GM21529 (cell line): Measurements from ENCODE around the gene CLCNKB.
"Not testable (repeated sequence)": the region's sequence is repeated elsewhere in the genome, so short reads cannot be mapped to it uniquely, and the experiment has no call there.

Experiments used
- ATAC-seq: cut with Tn5 transposase; IDR thresholded peaks from one replicate; pipeline ENCODE4 v1.9.1; 2021; ENCODE audit not compliant: unreplicated experiment

CLCNKB gene

DNA sequence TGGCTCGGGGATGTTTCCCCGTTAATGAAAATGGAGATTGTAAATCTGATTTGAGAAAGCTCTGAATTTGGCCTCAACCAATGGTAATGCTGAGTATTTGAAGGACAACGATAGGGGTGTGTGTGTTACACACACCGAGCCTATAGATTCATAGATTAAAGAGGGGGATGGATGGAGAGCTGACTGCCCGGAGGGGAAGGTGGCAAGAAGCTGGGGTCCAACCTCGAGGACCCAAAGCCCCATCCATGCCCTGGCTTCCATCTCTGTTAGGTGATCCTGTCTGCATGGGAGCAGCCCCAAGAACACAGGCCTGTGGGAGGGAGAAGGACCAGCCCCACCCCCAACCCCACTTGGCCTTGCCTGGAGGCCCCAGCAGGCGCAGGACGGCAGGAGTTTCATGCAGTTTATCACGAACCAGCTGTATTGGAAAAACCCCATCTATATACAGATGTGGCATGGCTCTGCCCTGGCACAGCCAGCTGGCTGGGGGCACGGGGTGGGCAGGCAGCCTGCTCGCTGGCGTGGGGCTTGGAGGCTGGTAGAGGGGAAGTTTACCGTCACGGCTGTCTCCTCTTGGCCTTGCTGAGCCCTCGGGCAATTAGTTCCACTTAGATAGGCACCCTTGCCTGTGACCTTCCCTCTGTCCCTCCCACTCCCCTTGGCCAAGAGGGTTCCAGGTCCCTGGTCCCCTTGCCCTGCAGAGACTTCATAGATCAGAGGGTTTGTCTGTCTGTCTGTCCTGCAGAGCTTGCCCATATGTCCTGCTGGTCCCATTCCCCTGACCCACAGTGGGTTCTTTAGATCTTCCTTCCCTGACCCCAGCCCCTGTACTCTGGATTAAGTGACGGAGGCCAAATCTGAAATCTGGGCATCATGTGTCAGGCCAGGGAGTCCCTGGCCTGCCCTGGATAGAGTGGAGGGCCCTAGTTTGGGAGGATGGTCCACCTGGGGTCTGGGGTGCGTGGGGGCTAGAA is 28.8 kb upstream of the CLCNKB start:
- no peak for ATAC-seq

DNA sequence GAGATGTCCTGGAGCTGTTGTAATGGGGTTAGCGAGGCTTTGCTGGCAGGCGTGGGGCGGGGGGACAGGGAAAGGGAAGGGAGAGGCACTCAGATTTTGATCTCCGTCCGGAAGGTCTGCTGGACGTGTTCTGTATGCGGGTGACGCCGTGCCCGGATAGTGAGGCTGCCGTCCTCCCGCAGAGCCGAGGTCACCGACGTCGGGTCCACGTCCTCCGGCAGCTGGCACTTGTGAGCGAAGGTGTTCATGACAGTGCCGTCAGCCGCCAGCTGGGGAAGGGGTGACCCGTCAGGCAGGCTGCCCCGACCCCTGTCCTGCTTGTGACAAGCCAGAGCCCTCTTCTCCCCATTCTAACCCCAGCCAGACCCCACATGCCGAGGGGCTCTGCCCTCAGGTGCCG is 28.1 kb upstream of the CLCNKB start:
- ATAC-seq, result no peak

DNA sequence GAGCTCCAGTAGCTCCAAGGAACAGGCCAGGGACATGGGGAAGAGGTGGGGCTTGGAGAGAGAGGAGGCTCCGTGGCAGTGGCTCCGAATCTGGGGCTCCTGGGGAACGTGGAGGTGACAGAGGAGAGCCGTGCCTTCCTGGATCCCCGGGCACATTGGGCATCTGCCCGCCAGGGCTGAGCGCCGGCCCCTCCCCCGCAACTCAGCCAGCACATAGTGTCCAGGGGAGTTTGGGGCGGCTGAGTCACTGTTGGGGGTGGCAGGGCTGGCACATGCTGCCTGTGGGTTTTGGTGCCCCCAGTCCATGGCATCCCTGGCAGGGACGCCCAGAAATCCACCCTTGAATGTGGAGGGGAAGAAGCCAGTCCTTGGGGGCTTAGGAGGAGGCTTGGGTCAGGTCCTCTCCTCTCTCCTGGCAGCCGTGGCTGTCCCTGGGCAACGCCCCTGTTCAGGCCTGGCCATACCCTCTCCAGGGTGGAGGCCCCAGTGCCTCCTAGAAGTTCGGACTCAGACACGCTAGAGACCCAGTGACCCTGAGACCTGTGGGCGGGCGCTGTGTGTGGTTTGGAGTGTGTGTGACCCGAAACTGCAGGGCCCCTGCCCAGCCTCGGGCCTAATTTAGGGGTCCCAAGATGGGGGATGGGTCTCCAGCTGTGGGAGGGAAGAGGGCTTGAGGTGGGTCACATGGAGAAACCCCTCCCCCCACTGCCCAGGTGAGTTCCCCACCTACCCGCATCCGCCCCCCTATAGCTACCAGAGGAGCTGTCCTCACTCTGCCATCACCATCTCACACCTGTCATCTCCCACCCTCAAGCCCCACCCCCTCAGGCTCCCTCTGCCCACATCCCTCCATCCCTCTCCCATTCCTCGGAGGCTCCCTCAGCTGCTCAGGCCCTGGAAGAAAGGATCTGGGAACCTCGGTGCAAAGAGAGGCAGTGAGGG is 27.4 kb upstream of the CLCNKB start:
- ATAC-seq, result no peak

DNA sequence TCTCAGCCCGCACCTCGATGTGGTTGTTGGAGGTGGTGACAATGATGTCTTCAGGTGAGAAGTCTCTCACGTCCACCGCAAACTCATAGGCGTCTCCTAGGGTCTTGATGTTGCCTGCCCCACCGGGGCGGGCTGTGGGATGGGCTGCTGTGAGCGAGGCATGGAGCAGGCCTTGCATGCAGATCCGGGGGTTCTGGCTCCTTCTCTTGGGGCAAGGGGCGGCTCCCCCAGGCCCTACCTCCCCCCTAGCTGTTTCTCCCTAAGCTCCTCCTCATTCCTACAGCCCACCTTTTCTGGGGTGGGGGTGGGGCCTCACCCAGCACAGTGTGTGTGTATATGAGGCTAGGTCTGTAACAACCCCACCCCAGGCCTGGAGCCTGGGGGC is 26.5 kb upstream of the CLCNKB start:
- ATAC-seq, result no peak

DNA sequence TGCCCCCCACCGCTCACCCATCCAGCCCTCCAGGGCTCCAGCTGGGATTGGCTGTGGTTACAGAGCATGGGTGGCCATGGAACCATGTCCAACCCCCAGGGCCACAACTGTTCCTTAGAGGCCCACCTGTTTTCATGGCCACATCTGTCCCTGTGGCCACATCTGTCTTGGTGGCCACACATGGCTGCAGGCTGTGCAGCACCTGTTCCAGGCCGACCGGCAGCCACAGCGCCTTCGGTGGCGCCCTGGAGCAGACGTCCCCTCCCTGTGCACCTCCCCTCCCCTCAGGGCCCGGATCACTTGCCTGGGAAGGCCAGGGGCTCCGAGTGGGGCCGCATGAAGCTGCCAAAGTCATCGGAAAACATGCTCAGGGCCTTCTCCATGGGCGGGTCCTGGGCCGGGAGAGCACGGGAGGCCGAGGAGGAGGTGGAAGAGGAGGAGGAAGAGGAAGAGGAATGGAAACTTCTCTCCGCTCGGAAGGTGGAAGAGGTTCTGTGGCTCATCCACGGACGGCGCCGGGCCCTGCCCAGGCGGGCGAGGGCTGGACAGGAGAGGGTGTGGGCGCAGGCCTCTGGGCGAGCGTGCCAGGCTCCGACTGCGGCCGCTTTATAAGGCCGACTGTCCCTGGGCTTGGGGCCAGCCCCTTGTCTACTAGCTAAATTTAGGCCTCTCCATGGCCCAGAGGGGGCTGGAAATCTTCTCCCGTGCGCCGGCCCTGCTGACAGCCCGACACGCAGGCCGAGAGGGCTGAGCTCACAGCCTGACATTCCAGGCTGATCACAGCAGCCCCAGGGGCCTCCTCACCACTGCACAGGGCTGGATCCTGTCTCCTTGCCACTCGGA is 25.9 kb upstream of the CLCNKB start, which contains the start of gene HSPB7:
Gene HSPB7, minus strand, starts transcription at position 583 of the 843 bp plus-strand sequence. Its CDS starts 80 bp downstream, at position 503.
- ATAC-seq, result no peak

DNA sequence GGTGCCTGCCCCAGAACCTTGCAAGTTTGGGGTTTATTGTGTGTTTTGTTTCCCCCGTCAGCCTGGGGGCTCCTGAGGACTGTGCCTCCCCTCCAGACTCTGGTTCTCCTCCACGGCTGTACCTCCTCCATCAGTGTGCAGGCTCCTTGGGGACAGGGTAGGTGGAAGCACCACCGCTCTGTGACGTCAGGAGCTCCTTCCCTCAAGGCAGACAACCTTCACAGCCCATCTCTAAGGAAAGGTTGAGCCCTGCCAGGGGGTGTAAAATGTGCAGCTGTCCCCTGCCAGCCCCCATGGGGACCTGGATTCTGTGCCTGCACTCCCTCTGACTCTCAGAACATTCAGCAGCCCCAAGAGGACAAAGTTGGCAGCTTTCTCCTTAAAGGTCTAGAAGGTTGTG is 25.3 kb upstream of the CLCNKB start:
- no peak for ATAC-seq

DNA sequence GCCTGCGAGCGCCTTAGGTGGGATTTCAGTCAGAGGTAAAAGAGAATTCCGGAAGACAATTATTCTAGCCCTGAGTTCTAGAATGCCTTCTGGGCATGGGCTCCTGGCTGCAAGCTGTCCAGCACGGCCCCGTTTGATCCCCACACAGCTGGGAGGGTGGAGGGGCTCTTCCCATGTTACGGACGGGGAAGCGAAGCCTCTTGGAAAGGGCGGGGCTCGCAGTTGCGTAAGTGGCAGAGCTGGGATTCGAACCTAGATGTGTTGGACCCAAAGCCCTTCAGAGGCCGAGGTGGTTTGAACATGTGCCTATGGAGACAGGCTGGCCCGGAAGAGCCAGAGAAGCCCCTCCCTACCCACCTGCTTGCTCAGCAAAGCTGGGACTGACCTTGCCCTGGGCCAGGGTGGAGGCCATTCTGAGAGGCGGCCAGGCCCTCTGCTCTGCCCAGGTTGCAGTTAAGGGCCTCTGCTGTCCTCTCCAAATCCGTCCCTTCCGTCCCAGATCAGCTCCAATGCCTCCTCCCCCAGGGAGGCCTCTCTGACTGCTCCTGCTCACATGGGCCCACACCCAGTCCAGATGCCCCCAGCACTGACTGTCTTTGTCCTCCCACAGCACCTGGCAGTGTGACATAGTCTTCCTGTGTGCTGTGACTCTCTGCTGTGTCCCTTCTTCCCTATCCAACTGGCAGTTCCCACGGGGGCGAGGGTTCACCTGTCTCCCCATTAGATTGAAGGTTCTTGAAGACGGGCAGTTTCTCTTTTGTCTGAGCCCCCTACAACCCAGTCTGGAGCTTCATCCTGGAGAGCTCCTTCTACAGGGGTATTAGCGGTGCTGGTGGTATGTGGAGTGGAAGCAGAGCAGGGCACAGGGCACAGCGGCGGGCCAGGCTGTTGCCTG is 24.6 kb upstream of the CLCNKB start:
- no peak for ATAC-seq

DNA sequence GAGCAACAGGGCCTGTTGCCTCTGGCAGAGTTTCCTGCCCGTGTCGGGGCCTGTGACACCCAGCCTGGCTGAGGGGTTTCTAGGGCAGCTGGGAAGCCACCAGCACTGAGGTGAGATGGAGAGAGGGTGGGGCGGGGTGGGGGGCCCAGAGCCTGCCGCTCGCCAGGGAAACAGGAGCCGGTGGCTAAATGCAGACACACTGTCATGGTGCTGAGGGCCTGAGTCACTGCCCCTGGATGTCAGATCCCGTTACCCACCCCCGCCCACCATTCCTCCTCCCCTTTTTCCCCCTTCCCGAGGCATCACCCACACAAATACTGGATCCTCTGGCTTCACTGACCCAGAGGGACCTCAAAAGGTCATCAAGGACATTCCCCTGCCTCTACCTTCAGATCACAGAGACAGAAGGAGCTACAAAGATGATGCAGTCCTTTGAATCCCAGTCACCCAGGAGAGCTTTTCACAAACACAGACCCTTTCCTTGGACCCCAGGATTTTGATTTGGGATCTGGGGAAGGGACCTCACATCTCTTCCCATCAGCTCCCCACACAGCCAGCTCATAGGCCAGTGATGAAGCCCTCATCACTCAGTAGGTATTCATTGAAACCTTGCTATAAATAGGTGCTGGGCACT is 23.8 kb upstream of the CLCNKB start:
- ATAC-seq, result no peak

DNA sequence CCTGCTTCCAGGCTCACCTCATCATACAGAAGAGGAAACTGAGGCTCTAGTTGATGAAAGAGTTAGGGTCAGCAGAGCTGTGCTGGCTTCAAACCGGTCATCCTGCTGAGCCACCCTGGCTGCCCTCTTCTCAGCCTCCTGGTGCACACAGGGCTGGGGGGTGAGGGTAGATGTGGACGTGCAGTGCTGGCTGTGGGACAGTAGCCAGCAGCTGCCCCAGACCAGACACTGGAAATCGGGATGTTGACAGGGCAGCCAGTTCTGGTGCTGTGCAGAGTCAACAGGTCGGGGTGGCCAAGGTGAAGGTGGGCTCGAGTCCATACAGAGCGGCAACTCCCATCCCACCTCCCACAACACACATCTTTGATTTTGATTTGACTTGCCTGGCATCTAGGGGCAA is 23.3 kb upstream of the CLCNKB start:
- ATAC-seq, result no peak

DNA sequence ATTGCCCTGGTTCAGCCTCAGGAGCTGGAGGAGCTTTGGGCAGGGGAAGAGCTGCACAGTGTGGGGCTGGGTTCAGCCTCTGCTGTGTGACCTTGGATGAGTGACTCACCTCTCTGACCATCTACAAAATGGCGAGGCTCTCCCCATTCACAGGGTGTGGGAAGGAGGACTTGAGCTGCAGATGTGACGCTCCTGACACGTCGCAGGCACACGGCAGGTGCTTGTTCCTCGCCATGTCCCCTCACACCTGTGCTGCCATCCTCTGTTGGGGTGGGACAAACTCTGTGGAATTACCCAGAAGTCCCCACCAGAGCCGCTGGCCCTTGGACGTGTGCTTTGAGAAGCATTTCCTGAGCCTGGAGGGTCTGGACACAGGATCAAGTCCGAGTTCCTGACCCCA is 22.7 kb upstream of the CLCNKB start:
- ATAC-seq, result not testable (repeated sequence)

DNA sequence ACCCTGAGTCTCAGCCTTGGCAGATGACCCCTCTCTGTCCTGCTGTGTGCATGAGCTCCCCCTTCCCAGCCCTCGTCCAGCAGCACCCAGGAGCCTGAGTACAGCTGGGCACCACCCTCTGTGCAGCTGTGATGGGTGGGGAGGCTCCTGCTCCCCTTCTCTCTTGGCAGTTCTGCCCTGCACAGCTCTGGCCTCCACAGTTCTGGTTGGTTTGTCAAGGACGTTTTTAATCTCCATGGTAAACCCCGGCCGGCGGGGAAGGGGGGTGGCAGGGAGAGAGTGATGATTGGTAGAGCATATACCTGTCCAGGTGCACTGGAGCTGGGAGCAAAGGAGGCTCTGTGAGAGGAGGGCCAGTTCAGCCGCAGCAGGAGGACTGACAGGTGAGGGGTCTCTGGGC is 21.9 kb upstream of the CLCNKB start, which contains the start of gene CLCNKA:
Gene CLCNKA, plus strand, starts transcription at position 356 of the 400 bp plus-strand sequence. CDS start 584 bp downstream, outside the sequence.
- no peak for ATAC-seq

DNA sequence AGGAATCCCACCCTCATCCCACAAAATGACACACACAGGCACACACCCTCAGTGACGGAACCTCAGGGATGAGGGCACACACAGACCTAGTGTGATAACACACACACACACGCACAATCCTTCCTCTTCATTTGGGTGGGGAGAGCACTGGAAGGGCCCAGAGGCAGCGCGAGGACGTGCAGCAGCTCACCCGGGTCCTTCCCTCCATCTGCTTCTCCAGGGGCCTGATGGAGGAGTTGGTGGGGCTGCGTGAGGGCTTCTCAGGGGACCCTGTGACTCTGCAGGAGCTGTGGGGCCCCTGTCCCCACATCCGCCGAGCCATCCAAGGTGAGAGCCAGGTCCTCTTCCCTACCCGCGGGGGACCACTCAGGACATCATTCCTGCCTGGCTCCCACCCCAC is 21.2 kb upstream of the CLCNKB start:
- ATAC-seq, result no peak

DNA sequence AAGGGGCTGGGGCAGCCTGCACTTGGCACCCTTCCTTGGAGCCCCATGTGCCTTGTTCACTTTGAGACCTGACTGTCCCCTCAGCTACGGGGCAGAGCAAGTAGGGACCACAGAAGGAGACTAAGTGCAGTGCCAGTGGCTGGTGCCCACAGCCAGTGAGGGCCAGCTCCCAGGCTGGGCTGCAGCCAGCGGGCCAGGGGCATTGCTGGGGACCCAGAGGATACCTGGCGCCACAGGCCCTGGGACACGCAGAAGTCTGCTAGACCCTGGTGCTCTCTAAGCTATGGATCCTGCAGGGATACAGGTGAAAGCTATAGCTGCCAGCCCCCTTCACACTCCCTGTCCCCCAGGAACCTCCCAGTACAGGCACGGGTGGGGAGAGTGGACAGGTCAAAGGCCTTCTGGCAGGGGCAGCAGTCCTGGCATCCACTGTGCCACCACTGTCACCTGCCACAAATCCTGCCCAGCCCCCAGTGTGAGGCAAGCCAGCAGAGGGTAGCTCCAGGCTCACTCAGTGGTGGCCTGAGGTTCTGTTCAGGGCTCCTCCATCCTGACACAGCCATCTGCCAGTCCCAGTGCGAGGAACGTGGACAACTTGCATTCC is 20.4 kb upstream of the CLCNKB start:
- ATAC-seq, result no peak

DNA sequence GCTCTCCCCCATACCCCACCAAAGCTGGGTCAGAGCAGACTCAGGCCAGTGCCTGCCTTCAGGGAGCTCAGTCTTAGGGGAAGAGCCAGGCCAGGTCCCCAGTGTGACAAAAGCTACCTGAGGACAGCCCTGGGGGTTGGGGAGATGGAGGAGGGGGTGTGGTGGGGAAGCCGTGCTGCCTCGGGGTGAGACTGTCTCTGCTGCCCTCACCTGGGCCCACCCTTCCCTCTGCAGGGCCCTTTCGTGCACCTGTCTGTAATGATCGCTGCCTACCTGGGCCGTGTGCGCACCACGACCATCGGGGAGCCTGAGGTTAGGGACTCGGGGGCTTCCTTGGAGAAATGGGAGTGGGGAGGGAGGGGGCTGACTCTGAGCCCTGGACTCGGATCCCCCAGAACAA is 17.3 kb upstream of the CLCNKB start:
- not testable (repeated sequence) for ATAC-seq

DNA sequence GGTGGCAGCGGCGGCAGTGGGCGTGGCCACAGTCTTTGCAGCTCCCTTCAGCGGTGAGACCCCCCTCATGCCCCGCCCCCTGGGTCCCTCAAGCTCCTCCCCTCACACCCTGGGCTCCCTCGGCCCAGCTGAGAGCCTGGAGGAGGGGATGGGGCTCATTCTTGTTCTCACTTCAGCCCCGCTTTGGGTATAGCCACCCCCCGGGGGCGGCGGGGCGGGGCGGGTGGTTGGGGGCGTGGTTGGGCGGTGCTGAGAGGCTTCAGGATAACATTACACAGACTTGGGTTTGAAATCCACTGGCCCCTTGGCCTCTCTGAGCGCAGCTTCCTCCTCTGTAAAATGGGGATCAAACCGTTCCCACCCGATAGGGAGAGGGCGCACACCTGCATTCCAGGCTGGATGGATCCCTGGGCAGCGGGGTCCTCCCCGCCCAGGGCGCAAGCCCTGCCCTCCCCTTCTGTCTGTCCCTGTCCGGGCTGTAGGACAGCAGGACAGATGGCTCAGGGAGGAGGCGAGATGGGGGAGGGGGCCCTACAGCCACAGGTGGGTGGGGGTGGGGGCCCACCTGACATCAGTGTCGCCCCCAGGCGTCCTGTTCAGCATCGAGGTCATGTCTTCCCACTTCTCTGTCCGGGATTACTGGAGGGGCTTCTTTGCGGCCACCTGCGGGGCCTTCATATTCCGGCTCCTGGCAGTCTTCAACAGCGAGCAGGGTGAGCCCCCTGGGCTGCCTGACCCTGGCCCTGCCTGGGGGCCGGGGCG is 16.7 kb upstream of the CLCNKB start:
- ATAC-seq, result no peak

DNA sequence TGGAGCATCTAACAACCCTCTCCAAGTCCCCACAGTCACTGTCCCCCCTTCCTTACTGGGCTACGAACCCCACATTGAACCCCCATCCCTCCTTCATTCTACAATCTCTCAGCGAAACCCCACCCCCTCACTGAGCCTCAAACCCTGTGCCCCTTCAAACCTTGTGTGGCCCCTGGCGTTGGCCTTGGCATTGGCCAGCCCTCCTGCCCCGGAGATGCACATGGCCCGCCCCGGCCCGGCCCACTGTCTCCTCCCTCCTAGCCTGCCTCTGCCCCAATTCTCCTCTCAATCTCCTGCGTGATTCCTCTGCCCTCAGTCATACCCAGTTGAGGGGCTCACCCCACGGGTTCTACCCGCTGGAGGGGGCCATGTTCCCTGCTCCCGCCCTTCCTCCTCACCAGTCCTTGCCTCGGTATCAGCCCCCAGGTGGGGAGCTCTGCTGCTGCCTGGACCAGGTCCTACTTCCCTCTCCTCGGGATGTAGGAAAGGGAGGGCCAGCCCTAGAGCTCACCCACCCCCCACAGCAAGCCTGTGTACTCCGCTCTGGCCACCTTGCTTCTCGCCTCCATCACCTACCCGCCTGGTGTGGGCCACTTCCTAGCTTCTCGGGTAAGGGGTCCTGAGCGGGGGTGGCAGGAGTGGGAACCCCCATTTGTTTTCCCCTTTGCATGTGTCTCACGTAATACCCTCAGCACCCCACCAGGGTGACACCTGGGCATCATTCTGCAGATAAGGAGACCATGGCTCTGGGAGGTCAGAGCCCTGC is 15.2 kb upstream of the CLCNKB start:
- ATAC-seq, result no peak

DNA sequence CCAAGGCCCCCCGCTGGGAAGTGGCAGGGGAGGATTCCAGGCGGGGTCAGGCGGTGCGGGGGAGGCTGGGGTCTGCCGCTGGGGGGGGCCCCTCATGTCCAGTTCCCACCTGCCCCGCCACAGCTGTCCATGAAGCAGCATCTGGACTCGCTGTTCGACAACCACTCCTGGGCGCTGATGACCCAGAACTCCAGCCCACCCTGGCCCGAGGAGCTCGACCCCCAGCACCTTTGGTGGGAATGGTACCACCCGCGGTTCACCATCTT is 14.6 kb upstream of the CLCNKB start:
- not testable (repeated sequence) for ATAC-seq
